Measurements from ENCODE around the gene ERI3. TPM values are rescaled to one million over a fixed set of nuclear protein-coding genes. Genes with fewer than 3 reads are reported as not detected.

ERI3 gene
- total RNA-seq, 1 donor from 2014 or later = 79.5 TPM

DNA sequence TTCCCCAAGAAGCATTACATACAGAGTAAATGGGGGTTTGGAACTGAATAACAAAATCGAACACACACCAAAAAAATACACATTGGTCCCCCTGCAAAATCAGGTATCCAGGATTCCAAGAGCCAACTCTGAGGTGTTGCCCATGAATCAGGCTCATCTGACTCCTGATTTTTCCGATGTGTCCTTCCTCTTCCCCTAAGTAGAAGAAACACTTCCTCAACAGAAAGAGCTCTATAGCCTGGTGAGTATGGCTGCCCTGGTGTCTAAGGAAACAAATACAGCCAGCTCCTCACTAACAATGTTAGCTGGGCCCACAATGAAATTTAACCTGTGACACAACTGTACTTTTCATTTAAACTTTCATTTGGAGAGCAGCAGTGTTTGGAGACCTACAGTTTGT is 33.6 kb downstream of the ERI3 start:
- no peak for FAIRE-seq
- DNase-seq (ENCODE audit: low spot score in 2 of 2) = no peak

DNA sequence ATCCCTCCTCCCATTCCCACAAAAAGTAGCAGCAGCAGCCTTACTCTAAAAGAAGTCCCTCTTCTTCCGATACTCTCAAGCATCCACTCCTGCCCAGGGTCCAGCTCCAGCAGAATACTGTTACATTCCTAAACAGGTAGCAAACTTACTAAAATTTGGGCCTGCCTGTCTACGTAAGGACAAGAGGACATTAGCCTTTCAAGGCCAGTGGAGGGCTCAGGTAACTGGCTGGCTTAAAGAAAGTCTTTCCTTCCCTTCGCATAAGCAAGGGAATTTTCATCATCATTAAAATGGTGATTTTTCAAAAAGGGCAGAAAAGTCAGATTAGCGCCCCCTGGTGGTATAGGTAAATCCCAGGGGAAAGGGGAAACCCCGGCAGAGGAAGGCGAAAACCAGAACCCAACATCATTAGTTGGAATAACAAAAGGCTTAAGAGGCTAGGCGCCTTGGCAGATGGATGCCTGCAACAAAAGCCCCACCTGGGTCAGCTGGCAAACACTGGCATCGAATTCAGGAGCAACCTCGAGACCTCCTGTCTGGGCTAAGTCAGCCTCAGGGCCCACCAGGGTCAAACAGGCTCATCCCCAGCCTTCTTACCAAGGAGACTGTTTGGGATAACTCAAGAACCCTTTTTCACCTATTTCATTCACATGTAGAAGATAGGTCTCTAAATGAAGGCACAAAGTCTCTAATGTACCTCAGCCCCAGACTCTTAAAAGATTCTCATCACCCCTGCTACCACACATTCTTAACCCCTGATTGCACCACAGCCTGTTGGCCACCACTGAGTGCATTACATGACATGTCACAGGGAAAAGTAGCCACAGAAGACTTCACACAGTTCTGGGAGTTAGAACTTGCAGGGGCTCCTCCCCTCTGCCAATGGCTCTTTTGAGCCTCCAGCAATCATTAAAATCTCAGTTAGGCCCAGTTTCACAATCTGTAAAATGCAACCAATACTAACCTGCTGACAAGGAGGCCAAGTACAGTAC is 36.7 kb downstream of the ERI3 start:
- DNase-seq (ENCODE audit: low spot score in 2 of 2) = peak; percentile 24 to 44
- no peak for FAIRE-seq

GRCh38 chr1:44316231-44316759 is 38.8 kb downstream of the ERI3 start:
- DNase-seq (ENCODE audit: low spot score in 2 of 2) (no peak), FAIRE-seq (no peak)

- FAIRE-seq (no peak), DNase-seq (ENCODE audit: low spot score in 2 of 2) (no peak)
Measured at GRCh38 chr1:44315521-44315920, 39.5 kb downstream of the ERI3 start.

DNA sequence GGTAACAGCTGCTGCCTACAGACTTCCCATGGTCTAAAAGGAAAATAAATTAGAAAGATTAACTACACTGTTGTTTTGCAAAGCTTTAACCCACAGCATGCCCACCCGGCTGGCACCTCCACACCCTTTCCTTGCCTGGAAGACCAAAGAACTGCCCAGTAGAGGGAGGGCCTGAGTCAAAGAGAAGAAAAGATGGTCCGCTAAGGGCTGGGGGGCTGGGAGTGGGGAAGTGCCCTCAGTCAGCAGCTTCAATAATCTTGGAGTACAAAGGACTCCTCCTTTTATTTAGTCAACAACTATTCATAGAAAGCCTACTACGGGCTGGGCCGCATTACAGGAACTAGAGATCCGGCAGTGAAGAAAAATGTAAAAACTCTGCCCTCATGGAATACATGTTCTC is 40.6 kb downstream of the ERI3 start:
- DNase-seq (ENCODE audit: low spot score in 2 of 2) (no peak), FAIRE-seq (no peak)

- no peak for DNase-seq (ENCODE audit: low spot score in 2 of 2)
- no peak for FAIRE-seq
Measured at GRCh38 chr1:44313265-44313918, 41.7 kb downstream of the ERI3 start.

DNA sequence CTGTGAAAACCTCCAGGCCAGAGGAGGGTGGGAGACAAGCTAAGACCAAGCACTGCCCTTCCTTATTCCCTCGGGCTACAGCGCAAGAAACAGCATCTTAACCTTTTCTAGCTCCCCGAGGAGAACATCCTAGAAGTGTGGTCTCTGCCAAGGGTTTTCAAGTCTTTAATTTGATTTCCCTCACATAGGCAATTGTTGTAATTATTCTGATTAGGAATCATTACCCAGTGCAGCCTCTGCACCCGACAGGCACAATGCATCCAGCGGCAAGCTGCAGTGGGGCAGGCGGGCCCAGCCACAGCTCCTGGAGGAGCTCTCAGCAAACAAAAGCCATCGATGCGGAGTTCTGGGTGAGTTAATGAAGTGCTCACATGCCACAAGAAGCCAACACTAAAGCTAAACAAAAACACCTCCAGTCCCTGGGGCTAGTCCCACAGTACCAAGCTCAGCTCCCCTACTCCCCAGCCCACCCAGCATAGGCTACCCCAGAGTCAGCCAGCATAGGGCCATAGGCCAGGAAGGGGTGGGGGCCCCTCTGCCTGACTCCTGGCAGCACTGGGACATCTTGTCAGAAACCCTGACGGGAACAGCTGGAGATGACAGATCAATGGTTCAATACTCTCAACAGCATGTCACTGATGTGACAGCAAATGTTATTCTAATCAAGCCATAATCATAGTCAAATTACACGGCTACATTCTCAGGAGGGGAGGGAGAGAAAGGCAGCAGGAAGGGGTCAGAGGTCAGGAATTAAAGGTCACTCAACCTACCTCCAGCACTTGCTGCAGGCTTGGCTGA is 42.5 kb downstream of the ERI3 start:
- FAIRE-seq (no peak), DNase-seq (ENCODE audit: low spot score in 2 of 2) (no peak)

DNA sequence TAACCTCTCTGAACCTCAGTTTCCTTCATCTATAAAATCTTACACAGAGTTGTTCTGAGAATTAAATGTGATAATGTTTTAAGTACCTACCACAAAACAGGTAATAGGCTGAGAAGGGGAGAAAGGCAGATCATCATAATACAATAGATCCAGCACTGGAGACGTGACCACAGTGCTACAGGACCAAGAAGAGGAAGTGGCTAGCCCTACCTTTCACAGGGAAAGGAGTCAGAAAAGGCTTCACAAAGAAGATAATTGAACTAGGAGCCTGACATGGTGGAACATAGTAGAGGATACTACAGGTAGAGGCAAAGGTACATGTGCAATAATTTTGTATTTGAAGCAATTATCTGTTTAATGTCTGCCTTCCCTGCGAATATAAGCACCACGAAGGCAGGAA is 45.1 kb downstream of the ERI3 start:
- DNase-seq (ENCODE audit: low spot score in 2 of 2) (no peak), FAIRE-seq (no peak)

DNA sequence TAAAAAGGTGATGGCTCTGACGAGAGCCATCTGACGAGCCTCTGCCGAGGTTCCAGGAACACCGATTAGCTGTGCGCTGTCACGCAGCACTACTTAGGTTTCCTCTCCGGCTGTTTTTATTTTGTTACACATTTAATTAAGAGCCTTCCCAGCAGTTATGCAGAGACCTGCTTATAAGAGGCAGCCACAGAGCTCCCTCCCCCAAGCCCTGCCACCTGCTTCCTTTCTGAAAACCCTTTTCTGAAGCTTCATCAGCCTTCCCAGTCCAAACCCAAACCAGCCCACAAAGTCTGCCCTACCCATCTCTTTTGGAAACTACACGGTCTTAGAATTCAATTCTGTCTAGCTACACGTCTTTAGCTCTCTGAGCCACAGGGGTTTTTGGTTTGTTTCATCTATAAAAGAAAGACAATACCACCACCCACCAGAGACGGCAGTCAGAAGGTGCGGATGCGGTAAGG is 49.1 kb downstream of the ERI3 start:
- FAIRE-seq (no peak), DNase-seq (ENCODE audit: low spot score in 2 of 2) (no peak)

GRCh38 chr1:44303532-44303931 is 51.5 kb downstream of the ERI3 start:
- no peak for FAIRE-seq
- DNase-seq (ENCODE audit: low spot score in 2 of 2) = no peak

DNA sequence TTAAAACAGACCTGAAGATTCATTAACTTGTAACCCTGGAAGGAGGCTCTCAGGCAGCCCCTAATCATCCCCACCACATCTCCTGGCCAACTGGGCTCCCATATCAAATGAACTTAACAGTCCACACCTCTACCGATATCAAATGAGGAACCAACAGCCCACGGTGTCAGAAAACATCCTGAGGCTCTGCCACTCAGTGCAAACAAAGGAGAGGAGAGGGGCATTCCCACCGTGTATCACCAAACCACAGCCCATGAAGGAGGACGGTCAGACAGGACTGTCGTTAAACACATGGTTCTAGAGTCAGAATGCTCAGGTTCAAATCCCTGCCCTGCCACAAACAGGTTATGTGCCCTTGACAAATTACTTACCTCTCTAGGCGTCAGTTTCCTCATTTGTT is 52.5 kb downstream of the ERI3 start:
- DNase-seq (ENCODE audit: low spot score in 2 of 2) (no peak), FAIRE-seq (no peak)

DNA sequence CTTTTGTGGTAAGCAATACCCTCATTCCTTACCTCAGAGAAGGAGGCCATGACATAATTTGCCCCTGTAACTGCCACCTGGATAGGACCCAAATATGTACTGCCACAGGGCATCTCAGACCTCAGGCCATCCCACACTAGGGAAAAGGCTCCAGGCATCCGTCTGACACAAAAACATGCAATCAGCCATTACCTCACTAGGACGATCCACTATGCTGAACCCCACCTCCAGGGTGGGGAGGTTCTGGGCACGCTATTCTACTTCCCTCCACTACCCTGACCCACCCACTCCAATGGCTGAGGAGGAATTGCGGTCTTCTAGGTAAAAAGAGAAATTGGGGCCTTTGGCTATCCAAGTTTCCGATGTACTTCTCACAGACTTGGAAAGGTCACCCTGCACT is 53.6 kb downstream of the ERI3 start:
- DNase-seq (ENCODE audit: low spot score in 2 of 2) (no peak), FAIRE-seq (no peak)

GRCh38 chr1:44300852-44301251 is 54.2 kb downstream of the ERI3 start:
- no peak for FAIRE-seq
- no peak for DNase-seq (ENCODE audit: low spot score in 2 of 2)

DNA sequence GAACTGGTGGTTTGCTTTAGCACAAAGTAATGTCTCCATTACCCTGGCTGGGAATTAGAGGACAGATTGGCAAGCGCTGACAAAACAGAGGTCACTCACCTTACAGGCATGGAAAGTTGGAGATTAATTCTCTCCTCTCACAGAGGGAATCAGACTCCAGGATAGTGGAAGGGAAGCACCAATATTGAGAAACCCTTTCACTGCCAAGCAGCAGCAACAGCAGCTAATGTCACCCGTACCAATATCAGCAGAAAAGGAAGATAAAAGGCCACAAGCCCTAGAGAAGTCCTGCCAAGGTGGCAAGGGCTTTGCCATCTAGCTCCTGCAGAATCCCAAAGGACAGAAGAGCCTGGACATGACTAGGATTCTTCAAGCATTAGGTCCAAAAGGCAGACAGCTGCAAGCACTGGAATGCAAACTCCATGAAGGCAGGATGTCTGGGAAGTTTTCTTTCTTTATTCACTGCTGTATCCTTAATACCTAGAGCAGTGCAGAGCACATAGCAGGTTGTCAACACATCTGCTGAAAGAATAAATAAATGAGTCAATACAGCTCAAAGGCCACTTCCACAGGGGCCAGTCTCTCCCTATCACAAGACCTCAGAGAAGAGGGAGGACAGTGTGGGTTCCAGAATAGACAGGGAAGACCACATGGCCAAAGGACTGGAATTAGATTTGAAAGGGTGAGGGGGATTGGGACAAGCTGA is 57.2 kb downstream of the ERI3 start:
- no peak for DNase-seq (ENCODE audit: low spot score in 2 of 2)
- no peak for FAIRE-seq

- DNase-seq (ENCODE audit: low spot score in 2 of 2) (no peak), FAIRE-seq (no peak)
Measured at GRCh38 chr1:44296806-44297205, 58.3 kb downstream of the ERI3 start.

- no peak for DNase-seq (ENCODE audit: low spot score in 2 of 2)
- no peak for FAIRE-seq
Measured at GRCh38 chr1:44296086-44296485, 59.0 kb downstream of the ERI3 start.

GRCh38 chr1:44294588-44295007 is 60.5 kb downstream of the ERI3 start:
- peak; percentile 27 to 49 for DNase-seq (ENCODE audit: low spot score in 2 of 2)
- FAIRE-seq = no peak

- no peak for FAIRE-seq
- no peak for DNase-seq (ENCODE audit: low spot score in 2 of 2)
Measured at GRCh38 chr1:44293761-44294315, 61.2 kb downstream of the ERI3 start.

GRCh38 chr1:44292651-44293050 is 62.4 kb downstream of the ERI3 start:
- FAIRE-seq = no peak

More at GRCh38 chr1:44292651-44293050, 62.4 kb downstream of the ERI3 start:
- DNase-seq (ENCODE audit: low spot score in 2 of 2) = no peak

Measured in frontal cortex (tissue), 4 donors.